ENCODE data around the gene KCNJ15.
A peak's percentile ranks its signal among the peaks of the same experiment; 100 is the strongest.

- TF ChIP-seq CTCF (IDR thresholded peaks at IDR 0.05) (peak; percentile 96 to 97 (median 97)), POLR2A (IDR thresholded peaks at IDR 0.05) (no peak)
Observed at GRCh38 chr21:38219049-38219628, 37.7 kb upstream of the KCNJ15 start.
